ENCODE measurements around the gene UBE2O. TPM values are rescaled to one million over a fixed set of nuclear protein-coding genes. Genes with fewer than 3 reads are reported as not detected.

The UBE2O gene
- total RNA-seq, 4 donors from 2014 or later: 16.4 to 46.5 (median 32.4) TPM

GRCh38 chr17:76500074-76500746 is 47.3 kb upstream of the UBE2O start:
- Histone ChIP-seq H3K27ac (peak overlapping the region; percentile 90 to 94 (median 92)), H3K36me3 (no peaks in the 10 kb centered on the region), H3K9me3 (no peaks in the 10 kb centered on the region), H3K27me3 (no peaks in the 10 kb centered on the region), H3K4me1 (peaks cover 46 to 48% of the 10 kb centered on the region in 2 donors), H3K4me3 (peak overlapping the region; percentile 49 to 74 (median 66))
- in situ Hi-C loops (cut with MboI; ENCODE audit: low sequenced_read_pairs in 4 of 4): no loop called here
- DNase-seq (no peak), ATAC-seq (no peak)
- no peak for TF ChIP-seq POLR2A (IDR thresholded peaks at IDR 0.05)
- no peak for TF ChIP-seq CTCF (IDR thresholded peaks at IDR 0.05 in 4 of 5, conservative IDR thresholded peaks at IDR 0.05 in 1 of 5)
- intact Hi-C loops (cut with DNase I; ENCODE audit: low total_unique reads): no loop called here

DNA sequence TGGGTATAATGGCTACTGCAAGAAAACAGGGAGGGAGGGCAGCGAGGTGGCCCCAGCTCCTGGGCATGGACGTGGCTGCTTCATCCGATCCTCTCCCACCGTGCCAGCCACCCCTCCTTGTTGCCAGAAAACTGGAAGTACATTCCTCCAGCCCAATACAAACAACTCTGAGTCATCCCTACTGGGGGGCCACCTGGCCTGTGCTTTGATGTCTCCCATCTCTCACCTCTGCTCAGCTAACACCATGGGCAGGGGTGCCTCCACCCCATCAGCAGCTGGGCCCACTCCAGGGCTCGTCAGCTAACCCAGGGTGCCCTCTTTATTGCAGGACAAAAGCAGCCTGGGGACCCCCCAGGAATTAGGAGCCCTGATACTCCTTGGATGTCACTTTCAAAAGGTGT is 46.3 kb upstream of the UBE2O start:
- TF ChIP-seq POLR2A (IDR thresholded peaks at IDR 0.05): no peak
- no peak for TF ChIP-seq CTCF (IDR thresholded peaks at IDR 0.05 in 4 of 5, conservative IDR thresholded peaks at IDR 0.05 in 1 of 5)
- H3K27ac ChIP-seq: peak overlapping the region; percentile 90 to 94 (median 92)
- in situ Hi-C loops (cut with MboI; ENCODE audit: low sequenced_read_pairs in 4 of 4) (no loop called here), intact Hi-C loops (cut with DNase I; ENCODE audit: low total_unique reads) (loop anchor here (2.0 kb wide), 1 partner anchor 46 kb away; the partner anchor contains the start of gene UBE2O)
- peak overlapping the region; percentile 4 to 71 (median 54) for H3K4me3 ChIP-seq
- H3K4me1 ChIP-seq: peaks cover 46 to 48% of the 10 kb centered on the region in 2 donors
- peak in 1 of 2 donors; percentile 14 for ATAC-seq
- DNase-seq: peak in 1 of 2 donors; percentile 74
- H3K9me3 ChIP-seq: no peaks in the 10 kb centered on the region
- no peaks in the 10 kb centered on the region for H3K36me3 ChIP-seq
- no peaks in the 10 kb centered on the region for H3K27me3 ChIP-seq

DNA sequence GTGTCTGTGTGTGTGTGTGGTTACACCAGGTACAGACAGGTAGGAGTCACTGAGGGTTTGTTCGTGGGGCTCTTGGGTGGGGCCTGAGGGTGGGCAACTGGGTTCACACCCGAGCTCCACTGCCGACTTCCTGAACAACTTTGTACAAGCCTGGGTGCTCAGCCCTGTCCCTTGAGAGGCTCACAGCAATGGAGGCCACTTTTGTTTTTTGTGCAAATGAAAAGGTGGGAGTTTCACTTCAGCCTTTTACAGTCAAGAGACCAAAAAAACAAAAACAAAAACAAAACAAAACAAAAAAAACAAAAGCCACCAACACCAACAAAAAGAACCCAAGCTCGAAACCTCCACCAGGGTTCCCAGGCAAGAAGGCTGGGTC is 45.9 kb upstream of the UBE2O start:
- peak overlapping the region; percentile 4 to 71 (median 33) for H3K4me3 ChIP-seq
- TF ChIP-seq POLR2A (IDR thresholded peaks at IDR 0.05) (no peak), CTCF (IDR thresholded peaks at IDR 0.05 in 4 of 5, conservative IDR thresholded peaks at IDR 0.05 in 1 of 5) (no peak)
- peaks cover 48 to 49% of the 10 kb centered on the region in 2 donors for H3K4me1 ChIP-seq
- no peaks in the 10 kb centered on the region for H3K9me3 ChIP-seq
- ATAC-seq (no peak), DNase-seq (no peak)
- H3K36me3 ChIP-seq: no peaks in the 10 kb centered on the region
- H3K27me3 ChIP-seq: no peaks in the 10 kb centered on the region
- in situ Hi-C loops (cut with MboI; ENCODE audit: low sequenced_read_pairs in 4 of 4) (no loop called here), intact Hi-C loops (cut with DNase I; ENCODE audit: low total_unique reads) (loop anchor here (2.0 kb wide), 1 partner anchor 46 kb away; the partner anchor contains the start of gene UBE2O)
- peak overlapping the region; percentile 90 to 94 (median 92) for H3K27ac ChIP-seq

- intact Hi-C loops (cut with DNase I; ENCODE audit: low total_unique reads) (loop anchor here (2.0 kb wide), 1 partner anchor 45 kb away; the partner anchor contains the start of gene UBE2O), in situ Hi-C loops (cut with MboI; ENCODE audit: low sequenced_read_pairs in 4 of 4) (no loop called here)
- no peaks in the 10 kb centered on the region for H3K27me3 ChIP-seq
- peak; percentile 41 to 43 for TF ChIP-seq POLR2A (IDR thresholded peaks at IDR 0.05)
- TF ChIP-seq CTCF (IDR thresholded peaks at IDR 0.05 in 4 of 5, conservative IDR thresholded peaks at IDR 0.05 in 1 of 5): no peak
- no peaks in the 10 kb centered on the region for H3K9me3 ChIP-seq
- H3K27ac ChIP-seq: peak overlapping the region; percentile 90 to 94 (median 92)
- H3K4me1 ChIP-seq: peaks cover 50 to 56% of the 10 kb centered on the region in 2 donors
- H3K4me3 ChIP-seq: peak overlapping the region; percentile 18 to 47 (median 38)
- no peaks in the 10 kb centered on the region for H3K36me3 ChIP-seq
- DNase-seq (peak; percentile 74 to 84), ATAC-seq (peak; percentile 55 to 57)
Measured at GRCh38 chr17:76497979-76498875, 45.3 kb upstream of the UBE2O start.

Data from gastrocnemius medialis (tissue), 4 donors.